ENCODE measurements around the gene CHN2.

- TF ChIP-seq POLR2AphosphoS5 (IDR thresholded peaks at IDR 0.05; ENCODE audit: low read depth, low read length), result no peak
- no peak for TF ChIP-seq POLR2A (IDR thresholded peaks at IDR 0.05; ENCODE audit: low read depth, low read length)
Measured at GRCh38 chr7:29208410-29209250, 14.1 kb downstream of the CHN2 start.

All from GM12892 (cell line).